HEK293 (cell line): ENCODE results near the gene COPS3.

ENCODE experiments used
- ATF2 ChIP-seq: fragments of 450-650 bp; formaldehyde crosslinking; IDR thresholded peaks from 2 replicates; pipeline ENCODE4 v1.5.1; 2016; ENCODE audit warnings: missing biosample characterization, missing genetic modification characterization, low read depth
- CTCF ChIP-seq: fragments of 450-650 bp; formaldehyde crosslinking; IDR thresholded peaks from 2 replicates; pipeline ENCODE4 v1.5.1; 2016; ENCODE audit warnings: missing biosample characterization, missing genetic modification characterization
- GLI4 ChIP-seq: fragments of 450-650 bp; formaldehyde crosslinking; IDR thresholded peaks from 2 replicates; pipeline ENCODE4 v1.5.1; 2016; ENCODE audit warnings: missing biosample characterization, missing genetic modification characterization
- RBAK ChIP-seq: fragments of 450-650 bp; formaldehyde crosslinking; IDR thresholded peaks from 2 replicates; pipeline ENCODE4 v1.5.1; 2016; ENCODE audit warnings: missing biosample characterization, missing genetic modification characterization
- SETDB1 ChIP-seq: IDR thresholded peaks from one replicate; pipeline ENCODE4 v1.6.1; 2017; ENCODE audit warnings: mild to moderate bottlenecking, low read length, moderate library complexity, mixed read lengths; ENCODE audit not compliant: insufficient read length
- ZBTB26 ChIP-seq: fragments of 450-650 bp; formaldehyde crosslinking; optimal IDR thresholded peaks from 2 replicates; pipeline ENCODE3; 2016; ENCODE audit warnings: missing biosample characterization, mild to moderate bottlenecking, missing genetic modification characterization
- ZFHX2 ChIP-seq: fragments of 450-650 bp; formaldehyde crosslinking; conservative IDR thresholded peaks from 2 replicates; pipeline ENCODE4 v1.5.1; 2016; ENCODE audit warnings: missing biosample characterization, missing genetic modification characterization
- ZNF239 ChIP-seq: fragments of 450-650 bp; formaldehyde crosslinking; IDR thresholded peaks from 2 replicates; pipeline ENCODE4 v1.5.1; 2016; ENCODE audit warnings: missing biosample characterization, missing genetic modification characterization
- ZNF274 ChIP-seq, 2 experiments: fragments of 200-500 bp in 1 of 2; fragments of 450-650 bp in 1 of 2; sonication (Bioruptor generic) in 1 of 2; formaldehyde crosslinking in 1 of 2; IDR thresholded peaks; 2 replicates each; pipeline versions ENCODE4 v1.5.1 to v1.6.1; 2014 to 2016; ENCODE audit warnings: borderline replicate concordance in 1 of 2, inconsistent platforms in 1 of 2, low read length in 1 of 2, missing biosample characterization in 1 of 2, missing genetic modification characterization in 1 of 2
- ZNF37A ChIP-seq: fragments of 450-650 bp; IDR thresholded peaks from 2 replicates; pipeline ENCODE4 v1.5.1; 2018; ENCODE audit warnings: missing biosample characterization, missing genetic modification characterization
- ZNF488 ChIP-seq: fragments of 450-650 bp; formaldehyde crosslinking; IDR thresholded peaks from 2 replicates; pipeline ENCODE4 v1.5.1; 2016; ENCODE audit warnings: missing biosample characterization, missing genetic modification characterization
- ZNF544 ChIP-seq: fragments of 450-650 bp; formaldehyde crosslinking; IDR thresholded peaks from 2 replicates; pipeline ENCODE4 v1.5.0; 2017; ENCODE audit warnings: missing biosample characterization, missing genetic modification characterization
- ZSCAN18 ChIP-seq: fragments of 450-650 bp; formaldehyde crosslinking; IDR thresholded peaks from 2 replicates; pipeline ENCODE4 v1.5.1; 2016; ENCODE audit warnings: missing biosample characterization, missing genetic modification characterization

GRCh38 chr17:17203173-17203730 is 77.8 kb downstream of the COPS3 start:
- no peak for TF ChIP-seq CTCF (tag by site-specific recombination)
- no peak for TF ChIP-seq RBAK
- TF ChIP-seq ATF2: no peak
- TF ChIP-seq SETDB1: no peak
- no peak for TF ChIP-seq ZNF274 (IDR thresholded peaks at IDR 0.05; ENCODE audit: low read length)
- TF ChIP-seq ZNF274 (tag by site-specific recombination; IDR thresholded peaks at IDR 0.05; ENCODE audit: borderline replicate concordance): no peak
- no peak for TF ChIP-seq ZSCAN18 (tag by site-specific recombination)
- TF ChIP-seq ZNF488 (tag by site-specific recombination): no peak
- TF ChIP-seq ZNF544: no peak
- no peak for TF ChIP-seq ZNF239 (tag by site-specific recombination)
- no peak for TF ChIP-seq GLI4 (tag by site-specific recombination)
- no peak for TF ChIP-seq ZNF37A (tag by site-specific recombination)
- no peak for TF ChIP-seq ZBTB26
- TF ChIP-seq ZFHX2: no peak
